Measurements from ENCODE around the gene C1QTNF1.

Gene C1QTNF1

DNA sequence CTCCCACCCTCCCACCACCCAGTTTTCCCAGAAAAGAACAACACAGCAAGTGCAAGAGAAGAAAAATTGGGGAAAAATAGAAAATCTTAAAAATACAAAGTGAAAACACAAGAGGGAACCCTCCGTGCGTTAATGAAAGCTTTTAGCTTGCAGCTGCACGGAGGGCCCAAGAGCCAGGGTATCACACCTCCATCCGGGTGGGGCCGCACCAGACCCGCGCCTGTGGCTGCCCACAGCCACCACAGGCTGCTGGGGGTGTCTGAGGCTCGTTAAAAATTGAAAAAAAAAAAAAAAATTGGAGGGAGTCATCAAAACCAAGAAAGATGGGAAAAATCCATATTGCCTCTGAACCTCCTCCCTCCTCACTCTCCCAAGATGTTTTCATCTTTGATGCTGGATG, 69.3 kb downstream of the C1QTNF1 start:
- no peak for DNase-seq (ENCODE audit: low spot score)

DNA sequence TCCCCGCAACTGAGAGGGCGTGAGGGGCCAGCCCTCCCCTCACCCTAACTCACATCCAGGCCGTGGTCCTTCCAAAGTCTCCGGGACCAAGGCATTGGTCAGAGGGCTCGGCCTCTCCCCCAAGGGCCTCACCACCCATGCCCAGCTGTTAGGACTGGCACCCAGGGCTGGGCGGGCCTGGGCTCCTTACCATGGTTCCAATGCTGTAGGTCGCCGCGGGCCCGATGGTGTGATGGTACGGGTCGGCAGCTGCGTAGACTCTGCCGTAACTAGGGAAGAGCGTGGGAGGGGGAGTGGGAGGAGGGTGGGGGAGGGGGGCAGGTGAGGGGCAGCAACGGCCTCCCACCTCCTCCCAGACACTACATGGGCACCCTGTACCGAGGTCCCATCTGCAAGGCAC, 70.3 kb downstream of the C1QTNF1 start:
- DNase-seq (ENCODE audit: low spot score): no peak

DNA sequence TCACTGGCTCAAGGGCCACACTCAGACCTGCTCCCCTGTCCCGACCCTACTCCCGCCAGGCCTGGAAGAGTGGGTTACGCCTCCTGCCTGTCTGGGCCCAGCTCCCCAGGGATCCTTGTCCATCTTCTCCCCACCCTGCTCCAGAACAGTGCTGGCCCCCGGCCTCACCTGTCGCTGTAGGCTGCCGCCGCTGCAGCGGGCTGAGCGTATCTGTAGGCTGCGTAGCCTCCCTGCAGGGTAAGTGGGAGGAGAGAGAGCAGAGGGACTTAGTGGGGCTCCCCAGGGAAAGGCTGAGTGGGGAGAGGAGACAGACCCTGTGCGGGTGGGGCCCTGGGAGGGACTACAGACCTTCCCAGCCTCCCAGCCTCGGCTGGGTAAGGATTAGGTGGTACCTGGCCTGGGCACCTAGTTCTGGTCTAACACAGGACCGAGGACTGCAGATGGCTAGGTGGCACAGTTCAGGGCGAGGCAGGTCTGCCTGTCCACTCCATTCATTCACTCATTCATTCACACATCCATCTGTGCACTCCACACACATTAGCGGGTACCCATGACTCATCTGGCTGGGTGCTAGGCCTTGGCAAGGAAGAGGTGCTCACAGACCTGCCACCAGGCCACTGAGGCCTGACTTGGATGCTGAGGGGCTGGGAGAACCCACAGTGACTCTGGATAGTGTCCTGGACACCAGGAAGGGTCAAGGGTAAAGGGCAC, 71.5 kb downstream of the C1QTNF1 start:
- DNase-seq (ENCODE audit: low spot score): no peak

GRCh38 chr17:79096477-79096876, 72.5 kb downstream of the C1QTNF1 start:
- DNase-seq (ENCODE audit: low spot score): no peak

DNA sequence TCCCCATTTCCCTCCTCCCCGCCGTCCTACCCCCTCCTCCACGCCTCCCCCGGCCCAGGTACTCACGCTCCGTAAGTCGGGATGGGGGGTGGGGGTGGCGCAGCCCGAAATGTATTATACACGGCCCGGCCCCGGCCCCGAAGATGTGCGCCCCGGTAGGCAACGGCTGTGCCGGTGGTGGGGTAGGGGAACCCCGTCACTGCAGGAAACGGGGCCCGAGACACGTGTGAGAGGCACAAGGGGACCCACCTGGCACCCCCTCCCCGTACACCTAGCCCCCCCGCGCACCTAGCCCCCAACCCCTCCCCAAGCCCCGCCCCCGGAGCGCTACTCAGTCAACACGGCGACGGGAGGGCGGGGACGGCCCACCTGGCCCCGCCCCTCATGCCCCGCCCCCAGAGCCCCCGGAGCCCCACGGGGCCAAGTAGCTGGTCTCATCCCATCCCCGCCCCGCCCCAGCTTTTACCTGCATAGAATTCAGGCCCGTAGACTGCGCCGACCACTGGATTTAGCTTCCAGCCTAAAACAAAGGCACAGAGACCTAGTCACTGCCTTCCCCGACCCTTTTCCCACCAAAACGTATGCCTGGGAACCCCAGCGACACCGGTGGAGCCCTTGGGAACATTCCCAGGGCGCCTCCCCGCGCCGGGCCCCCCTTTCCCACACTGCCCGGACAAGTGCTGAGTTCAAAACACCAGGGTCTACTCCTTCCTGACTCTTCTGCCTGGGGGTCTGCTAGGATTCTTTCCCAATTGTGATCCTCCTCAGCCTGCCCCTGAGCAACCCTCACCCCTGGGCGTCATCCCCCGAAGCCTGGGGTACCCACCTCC, 73.5 kb downstream of the C1QTNF1 start:
- no peak for DNase-seq (ENCODE audit: low spot score)

- no peak for DNase-seq (ENCODE audit: low spot score)
Measured at GRCh38 chr17:79098282-79098867, 74.4 kb downstream of the C1QTNF1 start.
